Measurements from ENCODE around the gene CALR.

- TF ChIP-seq CTCF (IDR thresholded peaks at IDR 0.05) = no peak
- TF ChIP-seq POLR2A (IDR thresholded peaks at IDR 0.05) = no peak
Measured at GRCh38 chr19:12936582-12936981, 1.8 kb upstream of the CALR start.
